NCI-H774 (cell line): ENCODE measurements around the gene COL15A1.

Experiments
- DNase-seq: peaks from one replicate; lab custom pipeline; 2025; lab: John Stamatoyannopoulos, UW

Gene COL15A1

GRCh38 chr9:99015448-99015847, 71.7 kb downstream of the COL15A1 start:
- DNase-seq: no peak

- DNase-seq: no peak
Measured at GRCh38 chr9:99015890-99016289, 72.2 kb downstream of the COL15A1 start.

- no peak for DNase-seq
Measured at GRCh38 chr9:99016681-99017387, 73.1 kb downstream of the COL15A1 start.

GRCh38 chr9:99018653-99019052, 74.9 kb downstream of the COL15A1 start:
- no peak for DNase-seq

GRCh38 chr9:99019510-99020331, 76.0 kb downstream of the COL15A1 start:
- no peak for DNase-seq

- no peak for DNase-seq
Measured at GRCh38 chr9:99020786-99021436, 77.2 kb downstream of the COL15A1 start.

GRCh38 chr9:99021512-99021911, 77.8 kb downstream of the COL15A1 start:
- DNase-seq: no peak

GRCh38 chr9:99023231-99023630, 79.5 kb downstream of the COL15A1 start:
- DNase-seq: no peak

GRCh38 chr9:99023831-99024230, 80.1 kb downstream of the COL15A1 start:
- peak; percentile 23 for DNase-seq

GRCh38 chr9:99024959-99025358, 81.3 kb downstream of the COL15A1 start:
- DNase-seq: no peak

- DNase-seq: no peak
Measured at GRCh38 chr9:99025616-99026270, 82.0 kb downstream of the COL15A1 start.

- DNase-seq: no peak
Measured at GRCh38 chr9:99026271-99026955, 82.7 kb downstream of the COL15A1 start.

- no peak for DNase-seq
Measured at GRCh38 chr9:99026956-99027298, 83.2 kb downstream of the COL15A1 start.

- no peak for DNase-seq
Measured at GRCh38 chr9:99027443-99027842, 83.7 kb downstream of the COL15A1 start.

- no peak for DNase-seq
Measured at GRCh38 chr9:99029083-99029645, 85.5 kb downstream of the COL15A1 start.

GRCh38 chr9:99030092-99030511, 86.4 kb downstream of the COL15A1 start:
- no peak for DNase-seq

- DNase-seq: no peak
Measured at GRCh38 chr9:99030610-99031109, 87.0 kb downstream of the COL15A1 start.

- DNase-seq: no peak
Measured at GRCh38 chr9:99031319-99031718, 87.6 kb downstream of the COL15A1 start.

GRCh38 chr9:99031994-99032393, 88.3 kb downstream of the COL15A1 start:
- DNase-seq: no peak

GRCh38 chr9:99034149-99034548, 90.4 kb downstream of the COL15A1 start:
- DNase-seq: no peak

GRCh38 chr9:99035313-99035712, 91.6 kb downstream of the COL15A1 start:
- no peak for DNase-seq
